ENCODE results near the gene GAS2. TPM values are rescaled to one million over a fixed set of nuclear protein-coding genes. Genes with fewer than 3 reads are reported as not detected.

The GAS2 gene
- total and polyA plus RNA-seq, 2 of the 4 experiments (the other 2 are of a cell fraction): 0.51 to 0.90 TPM

- WGBS, 2 experiments (ENCODE audit: extremely low coverage in 2 of 2, insufficient read length in 1 of 2): no CpG with 5 or more reads among the region's 1 CpG
- Histone ChIP-seq H4K8ac (ENCODE audit: low read depth in 2 of 2, low read length in 2 of 2) (no peak overlapping the region), H3K9ac (ENCODE audit: low read depth, low read length) (no peak overlapping the region), H3K4me2 (ENCODE audit: low read depth, low read length) (no peak overlapping the region), H3K27ac (ENCODE audit: insufficient read depth, low read length) (no peak overlapping the region), H3K4me1 (ENCODE audit: control insufficient read depth, insufficient read depth, low read length) (no peaks in the 10 kb centered on the region), H4K20me1 (ENCODE audit: insufficient read depth, low read length) (no peaks in the 10 kb centered on the region), H3K9me3 (ENCODE audit: control insufficient read depth, insufficient read depth, low read length) (no peaks in the 10 kb centered on the region), H3K4ac (ENCODE audit: low read depth, low read length) (no peak overlapping the region), H3K27me3 (ENCODE audit: control insufficient read depth, insufficient read depth, low read length) (no peaks in the 10 kb centered on the region), H2AFZ (replicated peaks; ENCODE audit: low read length, poor library complexity) (no peak overlapping the region), H3K56ac (ENCODE audit: extremely low read depth, insufficient read depth, low read length) (no peak overlapping the region), H2BK120ac (ENCODE audit: low read depth, low read length) (no peak overlapping the region), H4K5ac (ENCODE audit: low read depth, low read length) (no peak overlapping the region), H3K36me3 (ENCODE audit: control insufficient read depth, insufficient read depth, low read length) (no peaks in the 10 kb centered on the region), H2BK15ac (ENCODE audit: low read depth, low read length) (no peak overlapping the region), H2BK20ac (ENCODE audit: low read depth, low read length) (no peak overlapping the region), H4K91ac (ENCODE audit: insufficient read depth, low read depth, low read length) (no peak overlapping the region), H2AK5ac (ENCODE audit: low read depth, low read length) (no peak overlapping the region), H3K4me3 (ENCODE audit: insufficient read depth, low read depth, low read length) (no peak overlapping the region), H3K23ac (ENCODE audit: low read depth, low read length) (no peak overlapping the region), H3K14ac (replicated peaks; ENCODE audit: low read depth, low read length) (no peak overlapping the region), H3K79me1 (ENCODE audit: low read depth in 1 of 2, low read length in 2 of 2) (no peaks in the 10 kb centered on the region), H2AK9ac (replicated peaks; ENCODE audit: low read depth, low read length, poor library complexity) (no peak overlapping the region), H3K9me1 (ENCODE audit: insufficient read depth, low read length) (no peaks in the 10 kb centered on the region), H2BK5ac (ENCODE audit: low read depth, low read length, poor library complexity, severe bottlenecking) (no peak overlapping the region), H3K18ac (ENCODE audit: low read depth, low read length) (no peak overlapping the region)
- peak; percentile 1 for DNase-seq
- TF ChIP-seq ELK1 (IDR thresholded peaks at IDR 0.05; ENCODE audit: borderline replicate concordance, low read depth, low read length) (no peak), CEBPB (IDR thresholded peaks at IDR 0.05; ENCODE audit: low read depth, low read length) (no peak), RAD21 (IDR thresholded peaks at IDR 0.05; ENCODE audit: low read length) (no peak), RCOR1 (IDR thresholded peaks at IDR 0.05; ENCODE audit: insufficient replicate concordance, low read length) (no peak), NFE2L2 (IDR thresholded peaks at IDR 0.05; ENCODE audit: low read depth, low read length) (no peak), POLR2A (IDR thresholded peaks at IDR 0.05; ENCODE audit: low read depth, low read length) (no peak), USF2 (IDR thresholded peaks at IDR 0.05; ENCODE audit: low read depth, low read length) (no peak), BHLHE40 (IDR thresholded peaks at IDR 0.05; ENCODE audit: low read depth, low read length) (no peak), RFX5 (IDR thresholded peaks at IDR 0.05; ENCODE audit: low read depth, low read length) (no peak), FOS (IDR thresholded peaks at IDR 0.05; ENCODE audit: low read depth, low read length) (no peak), MAFK (IDR thresholded peaks at IDR 0.05; ENCODE audit: low read depth, low read length) (no peak), CHD1 (IDR thresholded peaks at IDR 0.05; ENCODE audit: low read depth, low read length) (no peak), SMC3 (IDR thresholded peaks at IDR 0.05; ENCODE audit: low read depth, low read length) (no peak), MAZ (IDR thresholded peaks at IDR 0.05; ENCODE audit: borderline replicate concordance, low read depth, low read length) (no peak), MXI1 (IDR thresholded peaks at IDR 0.05; ENCODE audit: borderline replicate concordance, low read depth, low read length) (no peak)
- TF ChIP-seq, protein P1, sequence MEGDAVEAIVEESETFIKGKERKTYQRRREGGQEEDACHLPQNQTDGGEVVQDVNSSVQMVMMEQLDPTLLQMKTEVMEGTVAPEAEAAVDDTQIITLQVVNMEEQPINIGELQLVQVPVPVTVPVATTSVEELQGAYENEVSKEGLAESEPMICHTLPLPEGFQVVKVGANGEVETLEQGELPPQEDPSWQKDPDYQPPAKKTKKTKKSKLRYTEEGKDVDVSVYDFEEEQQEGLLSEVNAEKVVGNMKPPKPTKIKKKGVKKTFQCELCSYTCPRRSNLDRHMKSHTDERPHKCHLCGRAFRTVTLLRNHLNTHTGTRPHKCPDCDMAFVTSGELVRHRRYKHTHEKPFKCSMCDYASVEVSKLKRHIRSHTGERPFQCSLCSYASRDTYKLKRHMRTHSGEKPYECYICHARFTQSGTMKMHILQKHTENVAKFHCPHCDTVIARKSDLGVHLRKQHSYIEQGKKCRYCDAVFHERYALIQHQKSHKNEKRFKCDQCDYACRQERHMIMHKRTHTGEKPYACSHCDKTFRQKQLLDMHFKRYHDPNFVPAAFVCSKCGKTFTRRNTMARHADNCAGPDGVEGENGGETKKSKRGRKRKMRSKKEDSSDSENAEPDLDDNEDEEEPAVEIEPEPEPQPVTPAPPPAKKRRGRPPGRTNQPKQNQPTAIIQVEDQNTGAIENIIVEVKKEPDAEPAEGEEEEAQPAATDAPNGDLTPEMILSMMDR (conservative IDR thresholded peaks at IDR 0.05; ENCODE audit: low read depth, low read length): no peak
- ChIA-PET CTCF (no interaction called here), POLR2A (ENCODE audit: unreplicated experiment) (no interaction called here)
- intact Hi-C loops (cut with micrococcal nuclease) (loop anchor here (5.0 kb wide), 1 partner anchor 48 kb away; no protein-coding TSS in a partner anchor), dilution Hi-C loops (cut with HindIII; ENCODE audit: low sequenced_read_pairs, unreplicated experiment) (no loop called here), in situ Hi-C loops (cut with MboI; ENCODE audit: low sequenced_read_pairs) (no loop called here)
- ATAC-seq (ENCODE audit: low read depth): no peak
- no TSS peak for BruUV-seq (replicated peaks)
Observed at GRCh38 chr11:22730319-22730718, 63.9 kb downstream of the GAS2 start.

All from IMR-90 (cell line).